HG03025 (cell line): ENCODE data around the gene NGF.
A peak's percentile ranks its signal among the peaks of the same experiment; 100 is the strongest.
"Not testable (repeated sequence)": the region's sequence is repeated elsewhere in the genome, so short reads cannot be mapped to it uniquely, and the experiment has no call there.

Experiments
- ATAC-seq: cut with Tn5 transposase; IDR thresholded peaks from one replicate; pipeline ENCODE4 v1.9.1; 2021; ENCODE audit warnings: mild to moderate bottlenecking, moderate library complexity; ENCODE audit not compliant: unreplicated experiment, low FRiP score

Gene NGF

GRCh38 chr1:115310581-115311473 lies 27.2 kb downstream of the NGF start:
- ATAC-seq: no peak

GRCh38 chr1:115309504-115309903 lies 28.5 kb downstream of the NGF start:
- ATAC-seq: not testable (repeated sequence)

GRCh38 chr1:115308969-115309368 lies 29.1 kb downstream of the NGF start:
- ATAC-seq: no peak

GRCh38 chr1:115307661-115308060 lies 30.4 kb downstream of the NGF start:
- no peak for ATAC-seq

GRCh38 chr1:115306146-115306545 lies 31.9 kb downstream of the NGF start:
- no peak for ATAC-seq

GRCh38 chr1:115303364-115303763 lies 34.7 kb downstream of the NGF start:
- no peak for ATAC-seq

- ATAC-seq: no peak
Observed at GRCh38 chr1:115302390-115302961, 35.6 kb downstream of the NGF start.

GRCh38 chr1:115301438-115302020 lies 36.5 kb downstream of the NGF start:
- ATAC-seq: no peak

GRCh38 chr1:115300087-115300876 lies 37.8 kb downstream of the NGF start:
- ATAC-seq: no peak

GRCh38 chr1:115299266-115299665 lies 38.8 kb downstream of the NGF start:
- ATAC-seq: no peak

- peak; percentile 92 for ATAC-seq
Observed at GRCh38 chr1:115296981-115297380, 41.1 kb downstream of the NGF start.

GRCh38 chr1:115295904-115296696 lies 41.9 kb downstream of the NGF start:
- no peak for ATAC-seq

- ATAC-seq: no peak
Observed at GRCh38 chr1:115293899-115294298, 44.1 kb downstream of the NGF start.

- ATAC-seq: no peak
Observed at GRCh38 chr1:115293006-115293405, 45.0 kb downstream of the NGF start.

GRCh38 chr1:115291741-115292140 lies 46.3 kb downstream of the NGF start:
- ATAC-seq: no peak

- ATAC-seq: no peak
Observed at GRCh38 chr1:115289940-115290339, 48.1 kb downstream of the NGF start.

GRCh38 chr1:115288591-115289198 lies 49.4 kb downstream of the NGF start:
- ATAC-seq: no peak

- ATAC-seq: no peak
Observed at GRCh38 chr1:115286431-115287205, 51.4 kb downstream of the NGF start.

- ATAC-seq: no peak
Observed at GRCh38 chr1:115284209-115284608, 53.8 kb downstream of the NGF start.
